ENCODE results near the gene DHX32. TPM values are rescaled to one million over a fixed set of nuclear protein-coding genes. Genes with fewer than 3 reads are reported as not detected.

DHX32 gene
- total RNA-seq, 1 experiment from 2014 or later = 28.0 TPM

- Mint-ChIP-seq H3K27ac (no peak within 1 kb of the TSS), H3K4me3 (peak within 1 kb of the TSS; percentile 70), H3K27me3 (ENCODE audit: low read depth) (no peaks in the 10 kb centered on the region), H3K36me3 (peaks cover 24% of the 10 kb centered on the region), H3K9me3 (no peaks in the 10 kb centered on the region), H3K4me1 (peaks cover 4% of the 10 kb centered on the region)
- ChIA-PET CTCF (no interaction called here), POLR2A (interaction anchor here (0.6 to 1.1 kb wide), 2 partner anchors 12 to 827 kb away, joined by 3 to 5 read pairs; no protein-coding TSS in a partner anchor)
- ATAC-seq (peak; percentile 85), DNase-seq (ENCODE audit: low spot score) (peak; percentile 87)
- peak; percentile 27; the same call in 1 of the 2 replicates for TF ChIP-seq MAX (CRISPR knock-in tag; IDR thresholded peaks at IDR 0.05)
- TF ChIP-seq ZNF317 (CRISPR knock-in tag; IDR thresholded peaks at IDR 0.05; ENCODE audit: borderline replicate concordance, low read depth) = no peak
- peak; percentile 30; the same call in 1 of the 2 replicates for TF ChIP-seq KAT7 (CRISPR knock-in tag; IDR thresholded peaks at IDR 0.05; ENCODE audit: borderline replicate concordance)
- no peak for TF ChIP-seq PREB (CRISPR knock-in tag; IDR thresholded peaks at IDR 0.05; ENCODE audit: borderline replicate concordance)
- TF ChIP-seq ZNF138 (CRISPR knock-in tag; conservative IDR thresholded peaks at IDR 0.05) = 0 out of 2 replicates have a peak, but pooled peaks have one; percentile 48
- no peak for TF ChIP-seq FOXP1 (CRISPR knock-in tag; IDR thresholded peaks at IDR 0.05; ENCODE audit: borderline replicate concordance)
- no peak for TF ChIP-seq CDX4 (CRISPR knock-in tag; IDR thresholded peaks at IDR 0.05; ENCODE audit: borderline replicate concordance)
- no peak for TF ChIP-seq ZNF416 (CRISPR knock-in tag; IDR thresholded peaks at IDR 0.05)
- TF ChIP-seq, protein P1, sequence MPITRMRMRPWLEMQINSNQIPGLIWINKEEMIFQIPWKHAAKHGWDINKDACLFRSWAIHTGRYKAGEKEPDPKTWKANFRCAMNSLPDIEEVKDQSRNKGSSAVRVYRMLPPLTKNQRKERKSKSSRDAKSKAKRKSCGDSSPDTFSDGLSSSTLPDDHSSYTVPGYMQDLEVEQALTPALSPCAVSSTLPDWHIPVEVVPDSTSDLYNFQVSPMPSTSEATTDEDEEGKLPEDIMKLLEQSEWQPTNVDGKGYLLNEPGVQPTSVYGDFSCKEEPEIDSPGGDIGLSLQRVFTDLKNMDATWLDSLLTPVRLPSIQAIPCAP (CRISPR knock-in tag; IDR thresholded peaks at IDR 0.05) = 0 out of 2 replicates have a peak, but pooled peaks have one; percentile 8
- 0 out of 2 replicates have a peak, but pooled peaks have one; percentile 37 for TF ChIP-seq NFE2L1 (CRISPR knock-in tag; IDR thresholded peaks at IDR 0.05)
- TF ChIP-seq, protein P2, sequence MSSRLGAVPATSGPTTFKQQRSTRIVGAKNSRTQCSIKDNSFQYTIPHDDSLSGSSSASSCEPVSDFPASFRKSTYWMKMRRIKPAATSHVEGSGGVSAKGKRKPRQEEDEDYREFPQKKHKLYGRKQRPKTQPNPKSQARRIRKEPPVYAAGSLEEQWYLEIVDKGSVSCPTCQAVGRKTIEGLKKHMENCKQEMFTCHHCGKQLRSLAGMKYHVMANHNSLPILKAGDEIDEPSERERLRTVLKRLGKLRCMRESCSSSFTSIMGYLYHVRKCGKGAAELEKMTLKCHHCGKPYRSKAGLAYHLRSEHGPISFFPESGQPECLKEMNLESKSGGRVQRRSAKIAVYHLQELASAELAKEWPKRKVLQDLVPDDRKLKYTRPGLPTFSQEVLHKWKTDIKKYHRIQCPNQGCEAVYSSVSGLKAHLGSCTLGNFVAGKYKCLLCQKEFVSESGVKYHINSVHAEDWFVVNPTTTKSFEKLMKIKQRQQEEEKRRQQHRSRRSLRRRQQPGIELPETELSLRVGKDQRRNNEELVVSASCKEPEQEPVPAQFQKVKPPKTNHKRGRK (CRISPR knock-in tag; IDR thresholded peaks at IDR 0.05; ENCODE audit: borderline replicate concordance) = no peak
- 0 out of 2 replicates have a peak, but pooled peaks have one; percentile 21 for TF ChIP-seq TEAD1 (CRISPR knock-in tag; IDR thresholded peaks at IDR 0.05)
- 0 out of 2 replicates have a peak, but pooled peaks have one; percentile 43 for TF ChIP-seq ZBTB21 (CRISPR knock-in tag; IDR thresholded peaks at IDR 0.05; ENCODE audit: borderline replicate concordance)
- TF ChIP-seq NFYB (CRISPR knock-in tag; conservative IDR thresholded peaks at IDR 0.05; ENCODE audit: low read depth) = no peak
- TF ChIP-seq, protein P3, sequence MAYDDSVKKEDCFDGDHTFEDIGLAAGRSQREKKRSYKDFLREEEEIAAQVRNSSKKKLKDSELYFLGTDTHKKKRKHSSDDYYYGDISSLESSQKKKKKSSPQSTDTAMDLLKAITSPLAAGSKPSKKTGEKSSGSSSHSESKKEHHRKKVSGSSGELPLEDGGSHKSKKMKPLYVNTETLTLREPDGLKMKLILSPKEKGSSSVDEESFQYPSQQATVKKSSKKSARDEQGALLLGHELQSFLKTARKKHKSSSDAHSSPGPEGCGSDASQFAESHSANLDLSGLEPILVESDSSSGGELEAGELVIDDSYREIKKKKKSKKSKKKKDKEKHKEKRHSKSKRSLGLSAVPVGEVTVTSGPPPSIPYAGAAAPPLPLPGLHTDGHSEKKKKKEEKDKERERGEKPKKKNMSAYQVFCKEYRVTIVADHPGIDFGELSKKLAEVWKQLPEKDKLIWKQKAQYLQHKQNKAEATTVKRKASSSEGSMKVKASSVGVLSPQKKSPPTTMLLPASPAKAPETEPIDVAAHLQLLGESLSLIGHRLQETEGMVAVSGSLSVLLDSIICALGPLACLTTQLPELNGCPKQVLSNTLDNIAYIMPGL (CRISPR knock-in tag; IDR thresholded peaks at IDR 0.05) = peak; percentile 82; the same call in 1 of the 2 replicates
- 0 out of 2 replicates have a peak, but pooled peaks have one; percentile 58 for TF ChIP-seq JUN (CRISPR knock-in tag; IDR thresholded peaks at IDR 0.05)
- TF ChIP-seq ATF6 (CRISPR knock-in tag; IDR thresholded peaks at IDR 0.05) = no peak
- TF ChIP-seq FOXK1 (CRISPR knock-in tag; IDR thresholded peaks at IDR 0.05) = peak; percentile 75
- TF ChIP-seq, protein P4, sequence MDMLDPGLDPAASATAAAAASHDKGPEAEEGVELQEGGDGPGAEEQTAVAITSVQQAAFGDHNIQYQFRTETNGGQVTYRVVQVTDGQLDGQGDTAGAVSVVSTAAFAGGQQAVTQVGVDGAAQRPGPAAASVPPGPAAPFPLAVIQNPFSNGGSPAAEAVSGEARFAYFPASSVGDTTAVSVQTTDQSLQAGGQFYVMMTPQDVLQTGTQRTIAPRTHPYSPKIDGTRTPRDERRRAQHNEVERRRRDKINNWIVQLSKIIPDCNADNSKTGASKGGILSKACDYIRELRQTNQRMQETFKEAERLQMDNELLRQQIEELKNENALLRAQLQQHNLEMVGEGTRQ (CRISPR knock-in tag; IDR thresholded peaks at IDR 0.05) = 0 out of 2 replicates have a peak, but pooled peaks have one; percentile 50
- TF ChIP-seq TP53 (CRISPR knock-in tag; IDR thresholded peaks at IDR 0.05) = 0 out of 2 replicates have a peak, but pooled peaks have one; percentile 35
- no peak for TF ChIP-seq ZMAT4 (CRISPR knock-in tag; IDR thresholded peaks at IDR 0.05)
- no peak for TF ChIP-seq NR1H2 (CRISPR knock-in tag; IDR thresholded peaks at IDR 0.05)
- TF ChIP-seq ZBTB43 (CRISPR knock-in tag; IDR thresholded peaks at IDR 0.05) = no peak
Measured at GRCh38 chr10:125822878-125823662, 58.0 kb downstream of the DHX32 start, which contains the start of the genes BCCIP and UROS. Gene BCCIP (plus strand): TSS chr10:125823546. CDS start chr10:125823558, 12 bp downstream. Gene UROS (minus strand): TSS chr10:125823258. CDS start chr10:125816499, 6,759 bp downstream.
